Activated CD4-positive, alpha-beta T cell treated with anti-CD3 and anti-CD28 coated beads, Interleukin-2, amount 50 U/mL, for 24 hours (primary cell): ENCODE measurements around the gene UGT2B17.
"Not testable (repeated sequence)": the region's sequence is repeated elsewhere in the genome, so short reads cannot be mapped to it uniquely, and the experiment has no call there.

Experiments used
- DNase-seq, 2 donors: peaks; one replicate each; pipeline ENCODE4 v3.0.0-alpha.2; 2020; ENCODE audit warnings: low read depth in 1 of 2, low spot score in 1 of 2

The UGT2B17 gene

DNA sequence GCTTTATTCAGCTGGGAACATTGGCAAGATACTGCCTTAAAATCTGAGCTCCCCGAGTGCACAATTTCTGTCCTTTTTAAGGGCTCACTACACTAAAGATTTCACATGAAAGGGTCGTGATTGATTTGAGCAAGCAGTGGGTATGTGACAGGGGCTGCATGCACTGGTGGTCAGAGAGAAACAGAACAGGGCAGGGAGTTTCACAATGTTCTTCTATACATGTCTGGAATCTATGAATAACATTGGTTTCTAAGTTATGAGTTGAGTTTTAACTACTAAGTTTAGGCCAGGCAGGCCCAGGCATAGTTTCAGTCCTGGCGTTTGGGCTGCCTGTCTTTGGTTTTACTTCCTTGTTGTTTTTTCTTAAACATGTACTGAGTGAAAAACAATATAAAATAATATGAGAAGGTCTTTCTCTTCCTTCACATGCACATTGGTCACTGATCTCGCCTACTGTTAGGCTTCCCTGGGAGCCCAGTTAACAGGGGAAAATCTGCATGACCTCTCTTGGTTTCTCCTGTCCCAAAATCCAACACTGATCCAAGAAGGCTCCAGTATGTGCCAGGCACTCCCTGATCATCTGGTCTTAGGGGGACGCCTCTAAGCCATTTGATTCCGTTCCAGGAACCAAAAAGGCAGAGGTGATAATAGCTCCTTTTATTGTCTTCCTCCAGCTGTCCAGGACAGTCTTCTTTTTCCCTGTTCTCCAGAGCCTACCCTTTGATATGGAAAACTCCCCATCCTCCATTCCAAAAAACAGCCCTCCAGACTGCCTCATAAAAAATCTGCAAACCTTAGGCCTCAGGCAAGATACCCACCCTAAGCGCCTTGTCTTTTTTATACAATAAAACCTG is at the start of gene UGT2B17:
TSS of gene UGT2B17 (minus strand) at position 51 of the 854 bp plus-strand sequence. CDS start 7,838 bp downstream, outside the sequence.
- no peak for DNase-seq

DNA sequence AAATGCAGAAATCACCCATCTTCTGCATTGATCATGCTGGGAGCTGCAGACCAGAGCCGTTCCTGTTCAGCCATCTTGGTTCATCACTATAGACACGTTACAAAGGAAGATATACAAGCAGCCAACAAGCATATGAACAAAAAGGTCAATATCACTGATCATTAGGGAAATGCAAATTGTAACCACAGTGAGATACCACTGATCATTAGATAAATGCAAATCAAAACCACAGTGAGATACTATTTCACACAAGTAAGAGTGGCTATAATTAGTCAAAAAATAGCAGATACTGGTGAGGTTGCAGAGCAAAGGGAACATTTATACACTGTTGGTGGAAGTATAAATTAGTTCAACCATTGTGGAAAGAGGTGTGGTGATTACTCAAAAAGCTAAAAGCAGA is 46.6 kb upstream of the UGT2B17 start:
- not testable (repeated sequence) for DNase-seq

DNA sequence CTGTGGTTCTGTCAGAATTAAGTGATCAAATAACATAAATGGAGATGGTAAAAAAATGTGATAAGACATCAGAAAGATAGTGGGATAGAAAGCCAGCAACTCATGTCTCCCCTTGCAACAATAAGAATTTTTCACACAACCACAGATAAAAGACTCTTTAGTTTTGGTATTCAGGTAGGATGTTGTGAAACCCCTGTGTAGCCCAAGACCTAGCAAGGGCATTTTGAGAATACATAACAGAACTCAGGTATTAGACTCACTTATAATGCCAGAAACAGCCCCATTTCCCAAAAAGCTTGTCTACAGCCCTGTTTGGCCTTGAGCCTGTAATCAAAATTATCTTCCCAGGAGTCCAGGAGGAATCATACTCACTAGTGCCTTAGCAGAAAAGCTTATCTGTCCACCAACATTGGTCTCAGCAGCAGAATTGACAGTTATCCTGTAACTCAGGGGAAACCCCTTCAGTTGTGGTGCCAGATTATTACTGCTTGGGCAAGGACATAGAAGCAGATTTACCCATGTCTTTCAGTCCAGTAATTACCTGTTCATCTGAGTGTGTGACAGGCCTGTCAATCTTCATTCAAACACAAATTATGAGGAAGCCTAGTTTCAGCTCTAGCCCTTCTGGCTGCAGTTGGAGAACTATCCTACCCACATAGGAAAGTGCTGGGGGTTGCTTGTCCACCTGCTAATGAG is 41.0 kb upstream of the UGT2B17 start:
- no peak for DNase-seq

DNA sequence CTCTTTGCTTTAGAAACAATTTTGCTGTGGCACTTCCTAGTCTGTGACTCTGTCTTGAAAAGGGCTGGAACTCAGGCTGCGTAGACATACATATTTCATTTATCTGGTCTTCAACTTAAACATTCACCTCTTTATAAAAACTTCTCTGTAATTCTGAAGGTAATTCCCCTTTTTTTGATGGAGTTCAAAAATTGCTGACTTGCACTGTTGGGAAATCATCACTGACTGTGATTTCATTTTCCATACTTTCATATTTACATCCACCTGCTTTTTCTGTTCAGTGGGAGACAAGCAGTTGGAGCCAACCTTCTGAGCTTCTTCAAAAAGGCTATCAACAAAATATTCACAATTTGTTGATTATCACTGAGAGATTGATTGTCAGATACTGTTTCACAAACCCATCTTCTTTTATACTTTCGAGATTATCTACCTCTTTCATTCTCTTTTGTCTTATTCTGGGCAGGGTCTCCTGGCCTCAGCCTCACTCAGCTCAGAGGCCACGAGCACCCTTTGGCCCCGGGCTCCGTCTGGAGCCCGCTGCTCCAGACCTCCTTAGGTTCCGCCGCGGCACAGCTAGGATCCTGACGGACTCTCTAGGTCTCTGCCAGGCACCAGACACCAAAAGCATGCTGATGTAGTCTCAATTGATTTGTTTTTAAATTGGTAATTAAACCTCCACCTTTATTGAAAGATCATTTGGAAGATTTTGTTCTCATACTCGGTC is 39.7 kb upstream of the UGT2B17 start:
- DNase-seq = no peak

DNA sequence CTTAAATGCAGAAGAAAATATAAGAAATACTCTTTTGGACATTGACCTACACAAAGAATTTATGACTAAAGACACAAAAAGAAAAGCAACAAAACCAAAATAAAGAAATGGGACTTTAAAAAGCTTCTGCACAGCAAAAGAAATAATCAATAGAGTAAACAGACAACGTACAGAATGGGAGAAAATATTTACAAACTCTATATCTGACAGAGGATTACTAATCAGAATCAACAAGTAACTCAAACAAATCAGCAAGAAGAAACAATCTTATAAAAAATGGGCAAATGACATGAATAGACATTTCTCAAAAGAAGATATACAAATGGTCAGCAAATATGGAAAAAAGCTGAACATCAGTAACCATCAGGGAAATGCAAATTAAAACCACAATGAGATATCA is 37.6 kb upstream of the UGT2B17 start:
- no peak for DNase-seq

DNA sequence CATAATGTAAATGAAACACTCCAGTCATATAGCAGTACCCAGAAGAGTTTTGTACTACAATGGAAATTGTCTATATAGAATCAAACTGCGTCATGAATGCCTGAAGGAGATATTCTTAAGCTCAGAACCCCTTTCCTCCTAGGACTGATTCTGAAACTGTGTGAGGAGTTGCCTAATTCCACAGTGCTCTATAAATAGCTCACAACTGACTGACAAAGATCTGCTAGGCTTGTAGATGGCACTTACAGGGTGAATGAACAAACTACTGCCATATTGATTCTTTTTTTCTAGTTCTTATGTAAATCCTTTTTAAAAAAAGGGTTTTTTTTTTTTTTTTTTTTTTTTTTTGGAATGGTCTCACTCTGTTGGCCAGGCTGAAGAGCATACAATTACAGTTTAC is 30.1 kb upstream of the UGT2B17 start:
- DNase-seq = no peak

DNA sequence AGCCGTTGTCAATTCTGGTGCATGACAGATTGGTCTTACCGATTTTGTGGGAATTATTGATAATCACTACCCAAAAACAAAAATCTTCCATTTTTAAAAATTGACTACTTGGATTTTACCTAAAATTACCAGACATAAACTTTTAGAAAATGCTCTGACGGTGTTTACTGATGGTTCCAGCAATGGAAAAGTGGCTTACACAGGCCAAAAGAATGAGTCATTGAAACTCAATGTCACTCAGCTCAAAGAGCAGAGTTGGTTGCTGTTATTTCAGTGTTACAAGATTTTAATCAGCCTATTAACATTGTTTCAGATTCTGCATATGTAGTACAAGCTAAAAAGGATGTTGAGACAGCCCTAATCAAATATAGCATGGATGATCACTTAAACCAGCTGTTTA is 23.0 kb upstream of the UGT2B17 start:
- no peak for DNase-seq

DNA sequence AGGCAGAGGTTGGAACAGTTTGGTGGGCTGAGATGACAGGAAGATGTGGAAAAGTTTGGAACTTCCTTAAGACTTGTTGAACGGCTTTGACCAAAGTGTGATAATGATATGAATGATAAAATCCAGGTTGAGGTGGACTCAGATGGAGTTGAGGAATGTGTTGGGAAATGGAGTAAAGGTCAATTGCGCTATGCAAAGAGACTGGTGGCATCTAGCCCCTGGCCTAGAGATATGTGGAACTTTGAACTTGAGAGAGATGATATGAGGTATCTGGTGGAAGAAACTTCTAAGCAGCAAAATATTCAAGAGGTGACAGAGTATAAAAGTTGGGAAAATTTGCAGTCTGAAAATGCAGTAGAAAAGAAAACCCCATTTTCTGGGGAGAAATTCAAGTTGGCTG is 21.4 kb upstream of the UGT2B17 start:
- DNase-seq = no peak

DNA sequence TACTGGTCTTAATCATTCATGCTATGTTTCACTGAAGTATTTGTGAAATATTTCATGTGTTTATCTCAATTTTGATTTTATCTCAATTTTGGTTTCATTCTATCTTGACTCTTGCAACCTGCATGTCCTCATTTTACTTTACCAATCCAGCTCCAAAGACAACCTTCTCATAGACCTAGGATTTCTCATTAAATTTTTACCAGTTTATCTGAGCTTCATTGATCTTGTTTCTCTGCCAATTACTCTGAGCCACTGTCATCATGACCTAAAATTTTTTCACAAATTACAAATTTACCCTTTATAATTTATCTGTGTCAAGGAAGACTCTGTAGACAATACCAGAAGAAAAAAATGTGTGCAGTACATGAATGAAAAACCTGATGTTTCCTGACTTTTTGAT is 18.6 kb upstream of the UGT2B17 start:
- no peak for DNase-seq

DNA sequence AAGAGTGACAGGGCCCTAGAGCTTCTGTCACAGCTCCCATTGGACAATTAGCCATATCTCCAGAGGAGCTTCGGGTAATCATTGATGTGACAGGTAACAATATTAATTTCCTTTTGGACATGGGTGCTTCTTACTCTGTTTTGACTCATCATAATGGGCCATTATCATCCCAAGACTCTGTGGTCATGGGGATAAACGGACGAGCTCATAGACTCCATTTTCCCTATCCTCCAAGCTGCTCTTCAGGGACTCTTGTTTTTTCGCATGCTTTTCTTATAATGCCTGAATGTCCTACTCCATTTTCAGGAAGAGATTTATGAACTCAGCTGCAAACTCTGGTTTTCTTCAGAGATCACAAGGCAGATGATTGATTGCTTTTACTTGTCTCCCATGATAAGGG is 17.0 kb upstream of the UGT2B17 start:
- no peak for DNase-seq

DNA sequence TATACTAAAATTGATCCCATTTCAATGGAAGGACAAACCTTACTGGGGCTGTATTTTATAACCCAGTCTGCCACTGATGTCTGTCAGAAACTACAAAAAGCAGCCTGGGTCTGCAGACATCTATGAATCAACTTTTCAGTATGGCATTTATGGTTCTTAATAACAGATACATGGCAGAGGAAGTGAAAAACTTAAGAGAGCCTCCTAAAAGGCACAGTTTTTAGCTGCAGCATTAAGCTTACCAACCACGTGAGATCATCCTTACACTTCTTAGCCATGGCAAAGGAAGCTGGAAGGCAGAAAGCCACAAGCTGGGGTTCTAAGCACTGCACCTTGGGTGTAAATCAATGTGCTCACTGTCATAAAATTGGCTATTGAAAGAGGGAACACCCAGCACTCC is 16.6 kb upstream of the UGT2B17 start:
- no peak for DNase-seq

DNA sequence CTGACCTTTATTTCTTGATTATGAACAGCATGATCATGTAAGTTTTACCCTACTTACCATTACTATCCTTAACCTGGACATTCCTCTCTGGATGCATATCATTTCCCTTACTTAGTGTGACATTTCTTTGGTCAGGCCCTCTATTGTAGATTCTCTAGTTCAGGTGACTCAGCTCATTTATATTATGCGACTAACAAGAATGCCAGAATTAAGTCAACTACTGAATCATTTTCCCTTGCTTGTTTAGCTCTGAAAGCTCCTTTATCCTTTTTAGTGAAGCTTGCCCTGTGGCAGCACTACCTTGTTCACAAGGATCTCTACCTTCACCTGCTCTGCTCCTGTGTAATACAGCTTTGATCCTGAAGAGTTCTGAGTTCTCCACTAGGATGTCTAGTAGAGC is 15.1 kb upstream of the UGT2B17 start:
- no peak for DNase-seq

DNA sequence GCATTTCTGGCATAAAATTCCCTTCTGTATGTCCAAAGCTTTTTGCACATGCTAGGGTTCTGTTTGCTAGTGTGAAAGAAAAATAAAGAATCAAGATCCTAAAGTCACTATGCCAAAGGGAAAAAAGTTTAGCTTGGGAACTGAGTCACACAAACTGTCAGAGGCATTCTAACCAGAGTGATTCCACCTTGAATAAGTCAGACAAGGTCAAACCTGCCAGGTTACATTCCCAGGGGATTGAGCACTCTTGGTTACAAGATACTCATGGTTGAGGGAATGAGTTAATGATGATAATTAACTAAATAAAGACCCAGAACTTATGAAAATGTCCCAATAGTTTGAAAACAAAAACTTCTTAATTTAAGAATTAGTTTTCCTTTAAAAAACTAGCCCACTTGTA is 13.7 kb upstream of the UGT2B17 start:
- DNase-seq = no peak

DNA sequence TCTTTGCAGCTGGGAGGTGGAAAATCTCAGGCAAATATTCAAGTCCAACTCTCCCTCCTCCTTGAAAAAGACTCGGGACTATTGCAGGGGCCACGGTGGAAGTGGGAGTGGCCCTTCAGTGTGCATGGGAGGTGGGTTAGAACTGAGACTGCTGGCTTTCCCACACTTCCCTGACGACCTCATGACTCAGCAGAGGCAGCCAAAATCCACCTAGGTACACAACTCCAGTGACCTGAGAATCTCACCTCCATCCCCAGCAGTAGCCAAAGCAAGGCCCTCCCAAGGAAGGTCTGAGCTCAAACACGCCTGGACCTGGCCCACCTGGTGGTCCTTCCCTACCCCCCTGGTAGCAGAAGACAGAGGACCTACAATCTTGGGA is 6.2 kb upstream of the UGT2B17 start:
- no peak for DNase-seq

DNA sequence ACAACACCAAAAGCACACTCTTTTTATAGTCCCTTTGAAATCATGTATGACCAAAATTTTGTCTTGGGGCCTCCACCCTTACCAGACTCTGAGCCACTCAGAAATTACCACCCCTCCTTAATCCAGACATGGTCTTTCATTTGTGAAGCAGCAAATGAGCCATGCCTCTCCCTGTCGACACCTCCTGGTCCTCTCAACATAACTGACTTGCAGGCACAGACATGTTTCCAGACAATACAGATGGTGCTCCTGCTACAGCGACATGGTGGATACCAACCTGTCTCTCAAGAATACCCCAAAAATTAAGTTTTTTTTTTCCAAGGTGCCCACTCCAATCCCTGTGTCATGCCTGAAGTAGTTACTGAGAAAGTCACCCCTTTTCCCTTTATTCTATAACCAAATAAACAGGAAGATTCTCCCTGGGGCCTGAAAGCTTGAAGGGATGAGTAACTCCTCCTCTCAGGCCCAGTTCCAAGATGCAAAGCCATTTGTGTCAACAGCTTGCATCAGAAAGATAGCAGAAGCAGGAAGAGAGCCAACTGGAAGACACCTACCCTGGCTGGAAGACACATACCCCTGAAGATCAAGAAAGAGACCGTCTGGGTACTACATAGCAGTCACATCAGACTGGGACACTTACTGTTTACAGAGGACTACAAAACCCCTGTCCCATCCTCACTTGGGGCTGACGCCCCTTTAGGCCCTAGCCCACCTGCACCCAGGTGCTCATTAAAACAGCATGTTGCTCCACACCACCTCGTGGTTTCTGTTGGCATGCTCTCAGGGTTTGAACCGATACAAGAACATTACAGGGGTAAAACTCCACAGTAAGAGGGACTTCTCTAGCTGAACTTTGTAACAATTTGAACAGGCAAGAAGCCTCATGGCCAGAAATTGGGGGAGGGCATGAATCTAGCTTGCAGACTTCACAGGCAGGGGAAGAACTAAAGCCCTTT is 5.5 kb upstream of the UGT2B17 start:
- DNase-seq = no peak

DNA sequence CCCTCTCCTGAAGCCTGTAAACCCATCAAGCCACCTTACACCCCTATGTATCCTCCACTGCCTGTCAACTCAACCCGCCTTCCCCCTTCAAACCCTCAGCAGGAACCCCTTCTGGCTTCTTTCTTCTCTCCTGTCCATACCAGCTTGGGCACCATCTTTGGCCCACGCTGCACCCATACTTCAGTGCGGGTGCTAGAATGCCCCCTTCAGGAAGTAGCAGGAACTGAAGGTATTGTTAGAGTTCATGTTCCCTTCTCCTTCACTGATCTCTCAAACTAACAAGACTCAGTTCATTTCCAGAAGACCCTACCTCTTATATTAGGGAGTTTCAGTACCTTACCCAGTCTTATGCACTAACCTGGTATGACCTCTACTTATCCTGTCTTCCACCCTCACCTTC is 1.5 kb upstream of the UGT2B17 start:
- DNase-seq = no peak

DNA sequence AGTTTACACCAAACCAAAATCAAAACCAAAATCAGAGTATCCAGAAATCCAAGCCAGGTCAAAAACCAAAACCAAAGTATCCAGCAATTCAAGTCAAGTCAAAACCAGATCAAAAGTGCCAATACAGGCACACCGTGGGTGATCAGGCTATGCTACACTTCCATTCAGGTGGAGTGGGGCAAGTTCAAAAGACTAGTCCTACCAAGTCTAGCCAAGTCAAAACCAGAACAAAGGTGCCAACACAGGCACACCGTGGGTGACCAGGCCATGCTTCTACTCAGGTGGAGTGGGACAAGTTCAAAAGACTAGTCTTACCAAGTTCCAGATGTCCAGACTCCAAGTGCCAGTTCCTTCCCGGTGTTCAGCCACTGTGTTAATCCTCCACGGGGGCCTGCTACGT is 486 bp downstream of the UGT2B17 start:
- DNase-seq = not testable (repeated sequence)

DNA sequence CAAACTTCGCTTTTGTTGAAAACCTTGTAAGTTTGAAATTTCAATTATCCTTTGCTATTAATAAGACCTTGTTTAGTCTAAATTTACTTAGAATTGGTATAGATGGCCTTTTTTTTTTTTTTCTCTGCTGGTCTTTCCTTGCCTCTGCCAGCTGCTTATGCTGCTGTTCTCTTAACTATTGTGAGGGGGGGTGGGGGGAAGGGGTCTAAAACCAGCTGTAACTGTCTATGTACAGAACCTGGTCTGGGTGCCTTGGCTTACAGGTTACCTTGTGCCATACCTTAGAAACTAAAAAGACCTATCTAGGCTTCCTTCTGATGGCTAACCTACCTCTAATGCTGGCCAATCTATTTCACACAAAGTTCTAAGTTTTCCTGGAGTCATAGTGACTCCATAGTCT is 1.0 kb downstream of the UGT2B17 start:
- DNase-seq = no peak

DNA sequence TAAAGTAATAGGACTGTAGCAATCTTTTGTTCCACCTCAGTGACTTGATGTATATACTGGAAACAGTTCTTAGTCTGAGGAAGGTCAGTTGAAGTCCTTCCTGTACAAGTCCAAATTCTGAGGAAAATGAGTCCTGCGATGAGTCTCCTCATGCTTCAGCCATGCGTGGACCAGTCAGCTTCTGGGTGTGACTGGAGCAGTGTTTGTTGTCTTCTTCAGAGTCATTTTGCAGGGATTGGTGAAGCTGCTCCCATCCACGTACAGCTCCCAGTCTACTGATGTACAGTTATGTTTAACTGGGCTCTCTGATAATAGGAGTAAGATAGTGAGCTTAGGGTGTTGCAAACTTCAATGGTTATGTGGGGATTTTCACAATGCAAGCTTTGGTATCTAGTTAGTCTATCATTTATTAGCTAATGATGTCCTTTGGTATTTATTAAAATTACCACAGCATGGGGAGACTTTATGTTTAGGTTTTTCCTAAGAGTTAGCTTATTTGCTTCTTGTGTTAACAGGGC is 3.4 kb downstream of the UGT2B17 start:
- no peak for DNase-seq

DNA sequence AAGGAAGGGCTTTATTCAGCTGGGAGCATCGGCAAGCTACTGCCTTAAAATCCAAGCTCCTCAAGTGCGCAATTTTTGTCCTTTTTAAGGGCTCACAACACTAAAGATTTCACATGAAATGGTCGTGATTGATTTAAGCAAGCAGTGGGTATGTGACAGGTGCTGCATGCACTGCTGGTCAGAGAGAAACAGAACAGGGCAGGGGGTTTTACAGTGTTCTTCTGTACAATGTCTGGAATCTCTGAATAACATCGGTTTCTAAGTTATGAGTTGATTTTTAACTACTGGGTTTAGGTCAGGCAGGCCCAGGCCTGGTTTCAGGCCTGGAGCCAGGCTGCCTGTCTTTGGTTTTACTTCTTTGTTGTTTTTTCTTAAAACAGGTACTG is 6.0 kb downstream of the UGT2B17 start:
- DNase-seq = no peak
